Activated gamma-delta T cell (primary cell): ENCODE data around the gene TOX4.
"Not testable (repeated sequence)": the region's sequence is repeated elsewhere in the genome, so short reads cannot be mapped to it uniquely, and the experiment has no call there.

ENCODE experiments used
- DNase-seq: peaks from one replicate; lab custom pipeline; 2025; lab: John Stamatoyannopoulos, UW

The TOX4 gene

GRCh38 chr14:21535545-21536417 is 58.8 kb downstream of the TOX4 start:
- no peak for DNase-seq

GRCh38 chr14:21536418-21537089 is 59.6 kb downstream of the TOX4 start:
- DNase-seq, result no peak

DNA sequence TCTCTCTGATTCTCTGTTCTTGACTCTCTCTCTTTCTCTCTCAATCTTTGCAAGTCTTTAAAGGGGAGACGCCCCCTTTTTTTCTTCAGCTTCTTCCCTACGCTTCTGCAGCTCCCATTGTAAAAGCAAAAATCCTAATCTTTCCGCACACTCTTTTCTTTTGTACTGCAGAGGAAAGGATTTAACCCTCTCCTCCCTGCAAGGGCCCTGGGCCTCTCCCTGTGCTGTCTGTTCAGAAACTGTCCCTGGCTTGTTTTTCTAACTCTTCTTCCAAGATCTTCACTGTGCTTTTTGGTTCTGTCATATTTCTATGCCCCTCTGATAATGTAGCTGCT is 60.1 kb downstream of the TOX4 start:
- no peak for DNase-seq

GRCh38 chr14:21539189-21539940 is 62.4 kb downstream of the TOX4 start:
- no peak for DNase-seq

GRCh38 chr14:21541413-21542074 is 64.5 kb downstream of the TOX4 start:
- DNase-seq, result no peak

- DNase-seq, result no peak
Observed at GRCh38 chr14:21543521-21543960, 66.5 kb downstream of the TOX4 start.

GRCh38 chr14:21543963-21544362 is 67.0 kb downstream of the TOX4 start:
- no peak for DNase-seq

- DNase-seq, result not testable (repeated sequence)
Observed at GRCh38 chr14:21544588-21544987, 67.6 kb downstream of the TOX4 start.
